Mesodermal cell (in vitro differentiated cells): Measurements from ENCODE around the gene ZNF785.

ENCODE experiments used
- H3K27ac ChIP-seq: 2 replicates; pipeline ENCODE4 v1.7.0; 2013; ENCODE audit warnings: mild to moderate bottlenecking, low read depth, low read length, moderate library complexity; ENCODE audit not compliant: severe bottlenecking
- H3K36me3 ChIP-seq: 2 replicates; pipeline ENCODE4 v1.7.1; 2013; ENCODE audit warnings: mild to moderate bottlenecking, low read length, moderate library complexity; ENCODE audit not compliant: control insufficient read depth, insufficient read depth
- H3K4me1 ChIP-seq: one replicate; pipeline ENCODE4 v1.7.1; 2013; ENCODE audit warnings: mild to moderate bottlenecking, low read length; ENCODE audit not compliant: insufficient read depth, control insufficient read depth, poor library complexity, severe bottlenecking
- H3K4me3 ChIP-seq: 2 replicates; pipeline ENCODE4 v1.7.0; 2013; ENCODE audit warnings: low read length, control low read depth, mild to moderate bottlenecking; ENCODE audit not compliant: insufficient read depth, poor library complexity, severe bottlenecking; ENCODE audit errors: extremely low read depth
- H3K9me3 ChIP-seq: 2 replicates; pipeline ENCODE4 v1.7.1; 2013; ENCODE audit warnings: mild to moderate bottlenecking, low read length, moderate library complexity; ENCODE audit not compliant: control insufficient read depth
- WGBS, 2 experiments: methylation state at CpG; one replicate each; pipeline ENCODE4 v1.1.5; 2013; ENCODE audit warnings: missing lambda C conversion rate in 2 of 2; ENCODE audit not compliant: insufficient coverage in 2 of 2; 5-methylcytosine and 5-hydroxymethylcytosine counted together

The ZNF785 gene

GRCh38 chr16:30562021-30562420, 23.5 kb downstream of the ZNF785 start:
- no peaks in the 10 kb centered on the region for H3K4me1 ChIP-seq
- WGBS, 2 experiments = 95 to 98% methylated on average over 8 to 14 of the region's 14 CpGs
- H3K4me3 ChIP-seq = no peak overlapping the region
- no peaks in the 10 kb centered on the region for H3K36me3 ChIP-seq
- peaks cover 3% of the 10 kb centered on the region for H3K9me3 ChIP-seq
- H3K27ac ChIP-seq = no peak overlapping the region

DNA sequence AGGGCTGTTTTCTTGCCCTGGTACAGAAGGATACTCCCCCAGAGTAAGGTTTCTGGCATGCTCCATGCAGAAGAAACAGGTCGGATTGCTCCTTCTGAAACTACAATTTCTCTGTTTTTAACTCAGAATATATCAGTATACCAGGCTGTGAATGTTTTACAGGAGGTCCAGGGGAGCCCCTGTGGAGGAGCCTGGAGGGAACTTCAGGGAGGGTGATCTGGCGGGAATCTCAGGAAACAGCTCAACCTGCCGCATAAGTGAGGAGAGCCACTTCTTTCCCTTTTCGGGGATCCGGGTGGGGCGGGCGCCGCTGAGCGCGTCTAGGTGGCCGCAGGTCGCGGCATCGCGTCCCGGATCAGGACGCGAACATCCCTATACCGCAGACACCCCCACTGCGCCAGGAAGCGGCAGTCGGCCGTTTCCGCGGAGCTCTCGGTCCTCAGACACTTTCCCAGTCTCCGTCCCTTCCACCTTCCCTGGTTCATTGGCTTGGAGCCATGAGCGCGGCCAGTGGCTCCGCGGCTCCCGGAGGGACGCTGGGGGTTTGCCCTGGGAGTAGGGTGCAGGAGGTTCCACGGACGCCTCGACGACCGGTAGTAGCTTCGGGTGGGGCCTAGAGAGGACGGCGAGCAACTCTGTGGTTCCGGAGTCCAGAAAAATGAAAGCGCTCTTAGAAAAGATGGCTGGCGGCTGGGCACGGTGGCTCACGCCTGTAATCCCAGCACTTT, 24.2 kb downstream of the ZNF785 start:
- Histone ChIP-seq H3K4me3 (no peak overlapping the region), H3K9me3 (peaks cover 3% of the 10 kb centered on the region), H3K4me1 (no peaks in the 10 kb centered on the region), H3K27ac (no peak overlapping the region), H3K36me3 (peaks cover 4% of the 10 kb centered on the region)
- 95% methylated on average over 22 to 42 of the region's 46 CpGs for WGBS, 2 experiments

DNA sequence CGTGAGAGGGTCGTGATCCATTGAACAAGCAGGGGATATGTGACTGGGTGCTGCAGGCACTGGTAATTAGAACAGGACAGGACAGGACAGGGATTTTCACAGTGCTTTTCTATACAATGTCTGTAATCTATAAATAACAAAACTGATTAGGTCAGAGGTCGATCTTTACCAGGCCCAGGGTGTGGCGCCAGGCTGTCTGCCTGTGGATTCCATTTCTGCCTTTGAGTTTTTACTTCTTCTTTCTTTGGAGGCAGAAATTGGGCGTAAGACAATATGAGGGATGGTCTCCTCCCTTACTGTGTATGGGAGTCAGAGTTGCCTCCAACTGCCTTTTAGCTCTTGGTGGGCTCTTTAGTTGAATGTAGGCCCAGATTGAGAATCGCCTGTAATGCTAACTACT, 25.8 kb downstream of the ZNF785 start:
- no peak overlapping the region for H3K27ac ChIP-seq
- H3K36me3 ChIP-seq = peaks cover 20% of the 10 kb centered on the region
- peaks cover 3% of the 10 kb centered on the region for H3K9me3 ChIP-seq
- 92 to 100% methylated on average over 3 to 5 of the region's 6 CpGs for WGBS, 2 experiments
- no peak overlapping the region for H3K4me3 ChIP-seq
- H3K4me1 ChIP-seq = peaks cover 4% of the 10 kb centered on the region

DNA sequence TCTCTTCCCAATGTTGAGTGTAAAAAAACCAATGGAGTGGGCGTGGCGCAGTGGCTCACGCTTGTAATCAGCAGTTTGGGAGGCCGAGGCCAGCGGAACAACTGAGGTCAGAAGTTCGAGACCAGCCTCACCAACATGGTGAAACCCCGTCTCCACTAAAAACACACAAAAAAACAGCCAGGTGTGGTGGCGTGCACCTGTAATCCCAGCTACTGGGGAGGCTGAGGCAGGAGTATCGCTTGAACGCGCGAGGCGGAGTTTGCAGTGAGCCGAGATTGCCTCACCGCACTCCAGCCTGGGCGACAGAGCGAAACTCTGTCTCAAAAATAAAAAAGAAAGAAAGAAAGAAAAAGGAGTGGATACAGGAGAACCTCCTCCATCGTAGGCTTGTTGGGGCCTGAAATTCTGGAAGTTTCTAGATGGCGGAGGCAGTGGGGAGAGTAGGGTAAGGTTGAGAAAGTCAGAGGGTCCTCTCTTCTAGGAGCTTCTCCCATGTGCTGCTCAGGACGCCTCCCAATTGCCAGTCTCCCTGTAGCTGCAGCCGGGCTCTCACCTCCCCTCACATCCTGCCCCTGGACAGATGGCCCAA, 26.6 kb downstream of the ZNF785 start:
- Histone ChIP-seq H3K4me1 (peaks cover 6% of the 10 kb centered on the region), H3K36me3 (peaks cover 28% of the 10 kb centered on the region), H3K27ac (peak overlapping the region; percentile 95), H3K9me3 (peaks cover 3% of the 10 kb centered on the region), H3K4me3 (no peak overlapping the region)
- WGBS, 2 experiments = 95 to 96% methylated on average over 14 to 20 of the region's 21 CpGs

DNA sequence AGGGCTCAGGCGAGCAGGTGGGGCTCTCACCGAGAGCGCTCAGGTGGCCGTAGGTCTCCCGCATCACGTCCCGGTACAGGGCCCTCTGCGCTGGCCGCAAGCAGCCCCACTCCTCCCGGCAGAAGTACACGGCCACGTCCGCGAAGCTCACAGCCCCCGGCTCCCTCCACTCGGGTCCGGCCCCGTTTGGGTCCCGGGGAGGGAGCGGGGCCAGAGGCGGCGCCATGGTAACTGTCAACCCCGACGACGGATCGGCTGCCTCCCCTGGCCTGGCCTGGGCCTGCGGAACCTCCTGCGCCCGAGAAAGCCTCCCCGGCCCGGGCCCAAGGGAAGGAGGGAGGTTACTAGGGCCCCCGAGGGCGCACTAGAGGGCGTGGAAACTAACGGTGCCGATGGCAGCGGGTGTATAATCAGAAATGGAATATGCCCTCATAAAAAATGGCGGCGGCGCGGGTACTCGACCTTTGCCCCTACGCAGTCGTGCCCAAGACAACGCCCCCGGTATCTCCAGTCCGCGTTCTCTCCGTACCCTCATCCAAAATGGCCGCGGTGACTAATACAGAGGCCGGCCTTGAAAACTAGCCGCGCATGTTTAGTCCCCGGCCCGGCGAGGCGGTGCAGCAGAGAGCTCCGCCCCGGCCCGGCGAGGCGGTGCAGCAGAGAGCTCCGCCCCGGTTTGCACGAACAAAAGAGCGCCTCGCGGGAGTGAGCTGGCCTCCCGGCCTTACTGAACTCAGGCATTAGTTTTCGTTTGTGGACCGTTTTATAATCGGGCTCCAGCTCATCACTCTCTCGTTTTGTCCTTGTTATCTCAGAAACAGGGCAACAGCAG, 27.3 kb downstream of the ZNF785 start, which contains the start of gene ZNF764:
Gene ZNF764, minus strand, starts transcription at position 418 of the 832 bp plus-strand sequence. Its CDS starts 192 bp downstream, at position 226.
- H3K4me1 ChIP-seq = peaks cover 10% of the 10 kb centered on the region
- peaks cover 34% of the 10 kb centered on the region for H3K36me3 ChIP-seq
- H3K4me3 ChIP-seq = peak within 1 kb of the TSS; percentile 68
- WGBS, 2 experiments = 1% methylated on average over 61 to 69 of the region's 74 CpGs
- H3K27ac ChIP-seq = peak within 1 kb of the TSS; percentile 95
- peaks cover 3% of the 10 kb centered on the region for H3K9me3 ChIP-seq

GRCh38 chr16:30557707-30557956, 27.9 kb downstream of the ZNF785 start:
- Histone ChIP-seq H3K27ac (peak overlapping the region; percentile 95), H3K9me3 (peaks cover 3% of the 10 kb centered on the region), H3K36me3 (peaks cover 39% of the 10 kb centered on the region), H3K4me1 (peaks cover 11% of the 10 kb centered on the region), H3K4me3 (peak overlapping the region; percentile 68)
- 5% methylated on average over 11 to 16 of the region's 17 CpGs for WGBS, 2 experiments

DNA sequence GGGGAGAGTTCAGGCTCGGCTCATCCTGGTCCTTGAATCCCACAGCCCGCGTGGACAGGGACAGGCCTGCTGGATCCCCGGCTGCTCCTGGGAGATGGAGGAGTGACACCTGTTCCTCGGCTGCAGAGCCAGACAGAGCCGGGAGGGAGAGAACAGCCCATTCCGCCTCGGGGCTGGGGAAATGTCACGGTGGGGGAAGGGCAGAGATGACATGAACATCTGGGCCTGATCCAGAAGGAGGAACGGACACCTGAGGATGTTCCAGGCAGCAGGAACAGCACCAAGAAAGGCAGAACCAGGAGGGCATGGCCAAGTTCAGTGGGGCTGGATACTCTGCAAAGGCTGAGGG, 29.4 kb downstream of the ZNF785 start:
- peaks cover 42% of the 10 kb centered on the region for H3K36me3 ChIP-seq
- peaks cover 3% of the 10 kb centered on the region for H3K9me3 ChIP-seq
- no peak overlapping the region for H3K27ac ChIP-seq
- no peak overlapping the region for H3K4me3 ChIP-seq
- H3K4me1 ChIP-seq = peaks cover 11% of the 10 kb centered on the region
- 83 to 95% methylated on average over 5 to 10 of the region's 10 CpGs for WGBS, 2 experiments

GRCh38 chr16:30555315-30556124, 30.0 kb downstream of the ZNF785 start:
- Histone ChIP-seq H3K27ac (no peak overlapping the region), H3K9me3 (peaks cover 3% of the 10 kb centered on the region), H3K36me3 (peaks cover 42% of the 10 kb centered on the region), H3K4me1 (peaks cover 11% of the 10 kb centered on the region), H3K4me3 (no peak overlapping the region)
- WGBS, 2 experiments = 98% methylated on average over 62 to 65 of the region's 69 CpGs

- WGBS, 2 experiments = 95 to 97% methylated on average over 16 of the region's 18 CpGs
- Histone ChIP-seq H3K4me1 (peaks cover 11% of the 10 kb centered on the region), H3K27ac (no peak overlapping the region), H3K9me3 (peaks cover 3% of the 10 kb centered on the region), H3K4me3 (no peak overlapping the region), H3K36me3 (peaks cover 42% of the 10 kb centered on the region)
These were observed 30.8 kb downstream of the ZNF785 start for GRCh38 chr16:30554557-30555314.
